Lower lobe of right lung (tissue), 2 donors: ENCODE results near the gene CCDC92. TPM values are rescaled to one million over a fixed set of nuclear protein-coding genes. Genes with fewer than 3 reads are reported as not detected.
A peak's percentile ranks its signal among the peaks of the same experiment; 100 is the strongest.

Experiments
- ATAC-seq, 2 donors: fragments of 200-7000 bp; cut with Tn5 transposase; one replicate each; pipeline ENCODE4 v1.9.1; 2020 to 2022; ENCODE audit warnings: mild to moderate bottlenecking in 2 of 2, moderate library complexity in 2 of 2
- DNase-seq: peaks from one replicate; pipeline ENCODE4 v3.0.0-alpha.2; 2020
- H3K27ac ChIP-seq: fragments of 200-600 bp; one replicate; pipeline ENCODE4 v1.8.0; 2022
- H3K27me3 ChIP-seq: fragments of 200-600 bp; one replicate; pipeline ENCODE4 v1.8.0; 2022; ENCODE audit warnings: low read depth
- H3K36me3 ChIP-seq: fragments of 200-600 bp; one replicate; pipeline ENCODE4 v1.8.0; 2022; ENCODE audit warnings: mild to moderate bottlenecking
- H3K4me1 ChIP-seq: fragments of 200-600 bp; one replicate; pipeline ENCODE4 v1.8.0; 2022
- H3K4me3 ChIP-seq: fragments of 200-600 bp; one replicate; pipeline ENCODE4 v1.8.0; 2022; ENCODE audit warnings: mild to moderate bottlenecking
- H3K9me3 ChIP-seq: fragments of 200-600 bp; one replicate; pipeline ENCODE4 v1.8.0; 2022
- CTCF ChIP-seq: fragments of 200-600 bp; IDR thresholded peaks from one replicate; pipeline ENCODE4 v1.8.0; 2022; ENCODE audit warnings: antibody characterized with exemption, mild to moderate bottlenecking
- intact Hi-C: fragments of 100-400 bp; cut with DNase I; formaldehyde crosslinking; loops from one replicate; pipeline ENCODE4 v1.11.0; 2022
- total RNA-seq: library from RNA; stranded (reverse); fragmentation: NEBNext Ultra II Directional; extraction: Animal tissue kit (Norgen Biotek cat#: 25700); gene quantifications from one replicate; pipeline ENCODE4 v1.2.1, GENCODE V29; 2021
- donor health status: DM: no; HTN: yes; CAD: no; lungs with severe emphysema.

The CCDC92 gene
- total RNA-seq, 1 donor from 2014 or later, result 47.6 TPM

GRCh38 chr12:123952037-123952436 lies 20.6 kb downstream of the CCDC92 start:
- DNase-seq, result no peak
- Histone ChIP-seq H3K36me3 (no peaks in the 10 kb centered on the region), H3K9me3 (no peaks in the 10 kb centered on the region), H3K27ac (peak overlapping the region; percentile 47), H3K4me1 (peaks cover 16% of the 10 kb centered on the region), H3K4me3 (no peak overlapping the region), H3K27me3 (no peaks in the 10 kb centered on the region)
- intact Hi-C loops, result no loop called here
- no peak for TF ChIP-seq CTCF
- peak; percentile 62 to 81 for ATAC-seq

- Histone ChIP-seq H3K27me3 (no peaks in the 10 kb centered on the region), H3K27ac (peak overlapping the region; percentile 47), H3K9me3 (no peaks in the 10 kb centered on the region), H3K36me3 (no peaks in the 10 kb centered on the region), H3K4me3 (no peak overlapping the region), H3K4me1 (peaks cover 22% of the 10 kb centered on the region)
- TF ChIP-seq CTCF, result no peak
- peak in 1 of 2 donors; percentile 19 for ATAC-seq
- no peak for DNase-seq
- intact Hi-C loops, result no loop called here
Observed at GRCh38 chr12:123951467-123951866, 21.2 kb downstream of the CCDC92 start.

GRCh38 chr12:123950476-123951349 lies 21.9 kb downstream of the CCDC92 start:
- intact Hi-C loops, result no loop called here
- peaks cover under 1% of the 10 kb centered on the region for H3K36me3 ChIP-seq
- peaks cover 29% of the 10 kb centered on the region for H3K4me1 ChIP-seq
- no peak overlapping the region for H3K27ac ChIP-seq
- no peaks in the 10 kb centered on the region for H3K27me3 ChIP-seq
- no peak for TF ChIP-seq CTCF
- DNase-seq (no peak), ATAC-seq (no peak)
- H3K4me3 ChIP-seq, result no peak overlapping the region
- no peaks in the 10 kb centered on the region for H3K9me3 ChIP-seq

GRCh38 chr12:123949770-123950165 lies 22.9 kb downstream of the CCDC92 start:
- H3K9me3 ChIP-seq, result no peaks in the 10 kb centered on the region
- ATAC-seq, result no peak
- no peak for DNase-seq
- no peak overlapping the region for H3K27ac ChIP-seq
- H3K36me3 ChIP-seq, result peaks cover 10% of the 10 kb centered on the region
- no peaks in the 10 kb centered on the region for H3K27me3 ChIP-seq
- TF ChIP-seq CTCF, result no peak
- intact Hi-C loops, result no loop called here
- H3K4me3 ChIP-seq, result no peak overlapping the region
- H3K4me1 ChIP-seq, result peaks cover 30% of the 10 kb centered on the region

GRCh38 chr12:123948796-123949769 lies 23.5 kb downstream of the CCDC92 start:
- Histone ChIP-seq H3K4me1 (peaks cover 30% of the 10 kb centered on the region), H3K9me3 (no peaks in the 10 kb centered on the region), H3K27me3 (no peaks in the 10 kb centered on the region), H3K36me3 (peaks cover 14% of the 10 kb centered on the region), H3K4me3 (no peak overlapping the region), H3K27ac (no peak overlapping the region)
- no peak for DNase-seq
- intact Hi-C loops, result no loop called here
- ATAC-seq, result no peak
- TF ChIP-seq CTCF, result no peak
